HepG2 (cell line): ENCODE results near the gene LLGL1. TPM values are rescaled to one million over a fixed set of nuclear protein-coding genes. Genes with fewer than 3 reads are reported as not detected.

Experiments
- CENPX ChIP-seq: sonication (generic); formaldehyde crosslinking; IDR thresholded peaks from 2 replicates; pipeline ENCODE4 v1.9.0; 2021; ENCODE audit warnings: mild to moderate bottlenecking, missing genetic modification reagents, moderate library complexity
- ELF1 ChIP-seq: sonication (generic); formaldehyde crosslinking; IDR thresholded peaks from 2 replicates; pipeline ENCODE4 v1.4.0; 2020; ENCODE audit warnings: missing genetic modification reagents
- EP300 ChIP-seq, 3 experiments: sonication (generic) in 1 of 3; formaldehyde crosslinking in 1 of 3; IDR thresholded peaks; 2 replicates each; pipeline versions ENCODE4 v1.5.1 to v1.6.1; 2011 to 2020; ENCODE audit warnings: low read depth in 2 of 3, low read length in 2 of 3, borderline replicate concordance in 1 of 3, improper control_type of control experiment in 1 of 3, mild to moderate bottlenecking in 1 of 3, missing genetic modification reagents in 1 of 3, moderate library complexity in 1 of 3
- FOXP1 ChIP-seq, 2 experiments: fragments of 450-650 bp in 1 of 2; IDR thresholded peaks; 2 replicates each; pipeline ENCODE4 v1.6.1; 2017 to 2018; ENCODE audit warnings: antibody characterized with exemption in 1 of 2
- GATAD2A ChIP-seq: IDR thresholded peaks from 2 replicates; pipeline ENCODE4 v1.6.1; 2016
- JUNB ChIP-seq: sonication (generic); formaldehyde crosslinking; IDR thresholded peaks from 2 replicates; pipeline ENCODE4 v1.8.0; 2022; ENCODE audit warnings: missing genetic modification reagents, mild to moderate bottlenecking, borderline replicate concordance
- MED1 ChIP-seq: sonication (generic); formaldehyde crosslinking; IDR thresholded peaks from 2 replicates; pipeline ENCODE4 v1.4.0; 2020; ENCODE audit warnings: missing genetic modification reagents
- NONO ChIP-seq, 2 experiments: fragments of 450-650 bp in 1 of 2; sonication (generic) in 1 of 2; formaldehyde crosslinking in 1 of 2; IDR thresholded peaks in 1 of 2; conservative IDR thresholded peaks in 1 of 2; 2 replicates each; pipeline versions ENCODE4 v1.6.1 to v1.8.0; 2017 to 2022; ENCODE audit warnings: mild to moderate bottlenecking in 1 of 2, missing genetic modification reagents in 1 of 2, moderate library complexity in 1 of 2
- NR2F1 ChIP-seq, 2 experiments: fragments of 450-650 bp in 1 of 2; formaldehyde crosslinking in 1 of 2; IDR thresholded peaks; 2 replicates each; pipeline versions ENCODE4 v1.5.0 to v1.6.1; 2016 to 2020; ENCODE audit warnings: mild to moderate bottlenecking in 1 of 2, missing compliant biosample characterization in 1 of 2, missing genetic modification reagents in 1 of 2, moderate library complexity in 1 of 2
- PHF21A ChIP-seq: sonication (generic); formaldehyde crosslinking; IDR thresholded peaks from 2 replicates; pipeline ENCODE4 v1.5.0; 2020; ENCODE audit warnings: mild to moderate bottlenecking, missing genetic modification reagents
- POLR2G ChIP-seq: fragments of 200-400 bp; formaldehyde crosslinking; IDR thresholded peaks from 2 replicates; pipeline ENCODE4 v1.6.1; 2018; ENCODE audit warnings: mild to moderate bottlenecking, low read depth, low read length, moderate library complexity
- SIN3A ChIP-seq: IDR thresholded peaks from 2 replicates; pipeline ENCODE4 v1.6.1; 2011; ENCODE audit warnings: low read depth, mild to moderate bottlenecking, control low read depth, low read length, borderline replicate concordance
- SP4 ChIP-seq: sonication (generic); formaldehyde crosslinking; IDR thresholded peaks from 2 replicates; pipeline ENCODE4 v1.8.1; 2023; ENCODE audit warnings: mild to moderate bottlenecking, missing genetic modification reagents
- ZFP36L1 ChIP-seq: sonication (generic); formaldehyde crosslinking; IDR thresholded peaks from 2 replicates; pipeline ENCODE4 v1.8.0; 2022; ENCODE audit warnings: mild to moderate bottlenecking, missing genetic modification reagents, moderate library complexity
- ZFP90 ChIP-seq: sonication (generic); formaldehyde crosslinking; IDR thresholded peaks from 2 replicates; pipeline ENCODE4 v1.8.0; 2022; ENCODE audit warnings: missing genetic modification reagents, mild to moderate bottlenecking, inconsistent platforms, borderline replicate concordance
- ZNF121 ChIP-seq: sonication (generic); formaldehyde crosslinking; IDR thresholded peaks from 2 replicates; pipeline ENCODE4 v1.5.0; 2020; ENCODE audit warnings: mild to moderate bottlenecking, missing genetic modification reagents
- ZNF234 ChIP-seq: sonication (generic); formaldehyde crosslinking; conservative IDR thresholded peaks from 2 replicates; pipeline ENCODE4 v1.5.1; 2020; ENCODE audit warnings: mild to moderate bottlenecking, missing genetic modification reagents
- ZNF430 ChIP-seq: sonication (generic); formaldehyde crosslinking; IDR thresholded peaks from 2 replicates; pipeline ENCODE4 v1.9.0; 2021; ENCODE audit warnings: mild to moderate bottlenecking, missing genetic modification reagents
- ZNF615 ChIP-seq: sonication (generic); formaldehyde crosslinking; IDR thresholded peaks from 2 replicates; pipeline ENCODE4 v1.5.0; 2020; ENCODE audit warnings: mild to moderate bottlenecking, missing genetic modification reagents, borderline replicate concordance
- ZNF670 ChIP-seq: sonication (generic); formaldehyde crosslinking; IDR thresholded peaks from 2 replicates; pipeline ENCODE4 v1.8.0; 2022; ENCODE audit warnings: mild to moderate bottlenecking, missing genetic modification reagents, borderline replicate concordance
- polyA plus RNA-seq, 8 experiments: library from polyadenylated mRNA; depleted of rRNA in 3 of 8; stranded (reverse) in 7 of 8; unstranded in 1 of 8; fragments of >200 nt; fragmentation: Illumina TruSeq in 4 of 8; extraction: Trizol in 4 of 8; gene quantifications; 2 replicates each; pipeline versions ENCODE4 v1.2.1 to v1.2.3, GENCODE V29; 2011 to 2016; ENCODE audit warnings: low read depth in 4 of 8, missing spikeins in 1 of 8, mixed read lengths in 1 of 8; ENCODE audit not compliant: insufficient read depth in 1 of 8
- total RNA-seq, 5 experiments: library from RNA; depleted of rRNA; stranded (reverse); fragments of >200 nt; fragmentation: Illumina TruSeq; extraction: Trizol; gene quantifications; 2 replicates each; pipeline ENCODE4 v1.2.3, GENCODE V29; 2016; ENCODE audit warnings: low read depth in 1 of 5
- TF ChIP-seq, protein P1 (sequence below): sonication (generic); formaldehyde crosslinking; IDR thresholded peaks from 2 replicates; pipeline ENCODE4 v1.4.0; 2020; ENCODE audit warnings: mild to moderate bottlenecking, missing genetic modification reagents, borderline replicate concordance
- TF ChIP-seq, protein P2 (sequence below): sonication (generic); formaldehyde crosslinking; IDR thresholded peaks from 2 replicates; pipeline ENCODE4 v1.4.0; 2020; ENCODE audit warnings: low read depth, mild to moderate bottlenecking, missing genetic modification reagents

Gene LLGL1
- total and polyA plus RNA-seq, 2 of the 13 experiments (the other 11 are each of a cell fraction or from before 2014, with no cell fraction given): 15.0 to 15.3 TPM

DNA sequence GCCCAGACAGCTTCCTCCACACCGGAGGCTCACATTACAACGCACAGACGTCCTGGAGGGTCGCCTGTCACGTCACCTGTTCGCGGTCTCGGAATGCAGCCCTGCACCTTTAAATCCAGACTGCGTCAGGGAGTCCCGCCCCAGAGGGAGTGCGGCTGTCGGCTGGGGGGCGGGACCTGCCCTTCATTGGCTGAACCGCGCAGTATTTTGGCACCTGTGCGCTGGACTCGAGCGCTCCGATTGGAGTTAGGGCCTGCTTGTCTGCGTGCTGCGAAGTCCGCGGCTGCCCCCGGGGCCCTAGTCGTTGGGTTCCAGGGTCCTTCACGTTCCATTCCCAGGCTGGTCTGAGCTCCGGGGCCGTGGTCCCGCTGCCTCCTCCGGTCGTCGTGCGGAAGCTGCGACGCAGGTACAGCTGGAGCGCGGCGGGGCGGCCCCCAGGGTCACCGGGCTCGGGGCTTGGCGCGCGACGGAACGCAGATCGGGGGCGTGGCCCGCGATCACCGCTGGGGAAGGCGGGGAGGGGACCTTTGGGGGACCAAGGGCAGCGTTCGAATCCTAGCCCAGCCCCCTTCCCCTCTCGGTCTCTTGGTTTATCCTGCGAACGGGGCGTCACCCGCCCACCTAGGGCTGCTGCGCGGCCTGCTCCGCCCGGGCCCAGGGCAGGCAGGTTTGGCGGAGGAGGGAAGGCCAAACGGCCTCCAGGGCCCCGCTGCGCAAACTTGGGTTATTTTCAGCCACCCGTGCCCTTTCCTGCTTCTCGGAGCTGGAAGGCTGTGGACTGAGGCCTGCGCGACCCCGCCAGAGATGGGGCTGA is 35.1 kb downstream of the LLGL1 start, which contains the start of gene MIEF2 (continued):
- TF ChIP-seq, protein P1, sequence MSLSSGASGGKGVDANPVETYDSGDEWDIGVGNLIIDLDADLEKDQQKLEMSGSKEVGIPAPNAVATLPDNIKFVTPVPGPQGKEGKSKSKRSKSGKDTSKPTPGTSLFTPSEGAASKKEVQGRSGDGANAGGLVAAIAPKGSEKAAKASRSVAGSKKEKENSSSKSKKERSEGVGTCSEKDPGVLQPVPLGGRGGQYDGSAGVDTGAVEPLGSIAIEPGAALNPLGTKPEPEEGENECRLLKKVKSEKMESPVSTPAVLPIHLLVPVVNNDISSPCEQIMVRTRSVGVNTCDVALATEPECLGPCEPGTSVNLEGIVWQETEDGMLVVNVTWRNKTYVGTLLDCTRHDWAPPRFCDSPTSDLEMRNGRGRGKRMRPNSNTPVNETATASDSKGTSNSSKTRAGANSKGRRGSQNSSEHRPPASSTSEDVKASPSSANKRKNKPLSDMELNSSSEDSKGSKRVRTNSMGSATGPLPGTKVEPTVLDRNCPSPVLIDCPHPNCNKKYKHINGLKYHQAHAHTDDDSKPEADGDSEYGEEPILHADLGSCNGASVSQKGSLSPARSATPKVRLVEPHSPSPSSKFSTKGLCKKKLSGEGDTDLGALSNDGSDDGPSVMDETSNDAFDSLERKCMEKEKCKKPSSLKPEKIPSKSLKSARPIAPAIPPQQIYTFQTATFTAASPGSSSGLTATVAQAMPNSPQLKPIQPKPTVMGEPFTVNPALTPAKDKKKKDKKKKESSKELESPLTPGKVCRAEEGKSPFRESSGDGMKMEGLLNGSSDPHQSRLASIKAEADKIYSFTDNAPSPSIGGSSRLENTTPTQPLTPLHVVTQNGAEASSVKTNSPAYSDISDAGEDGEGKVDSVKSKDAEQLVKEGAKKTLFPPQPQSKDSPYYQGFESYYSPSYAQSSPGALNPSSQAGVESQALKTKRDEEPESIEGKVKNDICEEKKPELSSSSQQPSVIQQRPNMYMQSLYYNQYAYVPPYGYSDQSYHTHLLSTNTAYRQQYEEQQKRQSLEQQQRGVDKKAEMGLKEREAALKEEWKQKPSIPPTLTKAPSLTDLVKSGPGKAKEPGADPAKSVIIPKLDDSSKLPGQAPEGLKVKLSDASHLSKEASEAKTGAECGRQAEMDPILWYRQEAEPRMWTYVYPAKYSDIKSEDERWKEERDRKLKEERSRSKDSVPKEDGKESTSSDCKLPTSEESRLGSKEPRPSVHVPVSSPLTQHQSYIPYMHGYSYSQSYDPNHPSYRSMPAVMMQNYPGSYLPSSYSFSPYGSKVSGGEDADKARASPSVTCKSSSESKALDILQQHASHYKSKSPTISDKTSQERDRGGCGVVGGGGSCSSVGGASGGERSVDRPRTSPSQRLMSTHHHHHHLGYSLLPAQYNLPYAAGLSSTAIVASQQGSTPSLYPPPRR (CRISPR knock-in tag): peak; percentile 71; the same call in 1 of the 2 replicates
- TF ChIP-seq ZFP90: 0 out of 2 replicates have a peak, but pooled peaks have one; percentile 25
- TF ChIP-seq ZFP36L1: no peak
- TF ChIP-seq SIN3A: peak; percentile 46; the same call in 1 of the 2 replicates
- TF ChIP-seq PHF21A: peak; percentile 81
- no peak for TF ChIP-seq FOXP1 (IDR thresholded peaks at IDR 0.05)
- no peak for TF ChIP-seq FOXP1 (CRISPR knock-in tag; IDR thresholded peaks at IDR 0.05)
- peak; percentile 81; the same call in 1 of the 2 replicates for TF ChIP-seq ZNF234 (CRISPR knock-in tag)
- 0 out of 4 replicates have a peak, but pooled peaks of 1 of the 2 experiments have one; percentile 7 for TF ChIP-seq NR2F1 (CRISPR knock-in tag; IDR thresholded peaks at IDR 0.05)
- no peak for TF ChIP-seq MED1 (CRISPR knock-in tag)
- TF ChIP-seq ZNF670 (CRISPR knock-in tag): peak; percentile 34; the same call in 1 of the 2 replicates
- peak; percentile 87; the same call in 1 of the 2 replicates for TF ChIP-seq ZNF430 (CRISPR knock-in tag)
- peak; percentile 73 for TF ChIP-seq POLR2G
- TF ChIP-seq, protein P2, sequence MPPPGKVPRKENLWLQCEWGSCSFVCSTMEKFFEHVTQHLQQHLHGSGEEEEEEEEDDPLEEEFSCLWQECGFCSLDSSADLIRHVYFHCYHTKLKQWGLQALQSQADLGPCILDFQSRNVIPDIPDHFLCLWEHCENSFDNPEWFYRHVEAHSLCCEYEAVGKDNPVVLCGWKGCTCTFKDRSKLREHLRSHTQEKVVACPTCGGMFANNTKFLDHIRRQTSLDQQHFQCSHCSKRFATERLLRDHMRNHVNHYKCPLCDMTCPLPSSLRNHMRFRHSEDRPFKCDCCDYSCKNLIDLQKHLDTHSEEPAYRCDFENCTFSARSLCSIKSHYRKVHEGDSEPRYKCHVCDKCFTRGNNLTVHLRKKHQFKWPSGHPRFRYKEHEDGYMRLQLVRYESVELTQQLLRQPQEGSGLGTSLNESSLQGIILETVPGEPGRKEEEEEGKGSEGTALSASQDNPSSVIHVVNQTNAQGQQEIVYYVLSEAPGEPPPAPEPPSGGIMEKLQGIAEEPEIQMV (CRISPR knock-in tag): peak; percentile 90
- no peak for TF ChIP-seq JUNB (CRISPR knock-in tag)
- TF ChIP-seq SP4 (CRISPR knock-in tag): peak; percentile 95
- TF ChIP-seq EP300 (IDR thresholded peaks at IDR 0.05; ENCODE audit: low read depth in 2 of 2, low read length in 2 of 2): no peak
- no peak for TF ChIP-seq EP300 (CRISPR knock-in tag; IDR thresholded peaks at IDR 0.05; ENCODE audit: borderline replicate concordance)
- no peak; the same call in 1 of the 2 replicates for TF ChIP-seq GATAD2A (CRISPR knock-in tag)
- no peak for TF ChIP-seq NONO (IDR thresholded peaks at IDR 0.05)
- TF ChIP-seq NONO (CRISPR knock-in tag; conservative IDR thresholded peaks at IDR 0.05): peak; percentile 64; the same call in 1 of the 2 replicates
- peak; percentile 56 for TF ChIP-seq ELF1 (CRISPR knock-in tag)
- no peak for TF ChIP-seq CENPX (CRISPR knock-in tag)
- no peak for TF ChIP-seq ZNF615 (CRISPR knock-in tag)
- 0 out of 2 replicates have a peak, but pooled peaks have one; percentile 13 for TF ChIP-seq ZNF121 (CRISPR knock-in tag)
